Kidney (tissue), 14 donors: Measurements from ENCODE around the gene UPP1. TPM values are rescaled to one million over a fixed set of nuclear protein-coding genes. Genes with fewer than 3 reads are reported as not detected.
"Not testable (repeated sequence)": the region's sequence is repeated elsewhere in the genome, so short reads cannot be mapped to it uniquely, and the experiment has no call there.

Experiments
- DNase-seq, 5 donors: peaks; one replicate each; pipeline ENCODE4 v3.0.0-alpha.2; 2013 to 2020
- FAIRE-seq: peaks from 2 replicates; lab custom pipeline; 2012; peaks lifted over from hg19 to GRCh38; lab: Jason Lieb, UNC
- H3K27ac ChIP-seq, 2 donors: one replicate each; pipeline ENCODE4 v1.7.0; 2013; ENCODE audit warnings: low read depth in 2 of 2, low read length in 2 of 2, inconsistent platforms in 1 of 2
- H3K27me3 ChIP-seq: one replicate; pipeline ENCODE4 v1.7.1; 2013; ENCODE audit warnings: low read length, inconsistent platforms; ENCODE audit not compliant: control insufficient read depth, insufficient read depth
- H3K36me3 ChIP-seq, 3 donors: one replicate each; pipeline versions ENCODE4 v1.7.0 to v1.7.1; 2013; ENCODE audit warnings: low read length in 3 of 3, control low read depth in 1 of 3, inconsistent platforms in 1 of 3; ENCODE audit not compliant: insufficient read depth in 3 of 3, control insufficient read depth in 2 of 3
- H3K4me1 ChIP-seq, 3 donors: one replicate each; pipeline versions ENCODE4 v1.7.0 to v1.7.1; 2013; ENCODE audit warnings: low read length in 3 of 3, inconsistent platforms in 1 of 3, low read depth in 1 of 3; ENCODE audit not compliant: control insufficient read depth in 2 of 3, insufficient read depth in 2 of 3
- H3K4me3 ChIP-seq, 3 donors: one replicate each; pipeline versions ENCODE4 v1.7.0 to v1.8.1; 2013; ENCODE audit warnings: low read length in 3 of 3, control low read depth in 1 of 3, inconsistent platforms in 1 of 3
- H3K9ac ChIP-seq, 3 donors: one replicate each; pipeline versions ENCODE4 v1.7.0 to v1.7.1; 2013; ENCODE audit warnings: low read length in 3 of 3, control low read depth in 1 of 3, inconsistent platforms in 1 of 3
- H3K9me3 ChIP-seq, 3 donors: one replicate each; pipeline versions ENCODE4 v1.7.0 to v1.7.1; 2013; ENCODE audit warnings: low read length in 3 of 3, control low read depth in 1 of 3, inconsistent platforms in 1 of 3; ENCODE audit not compliant: control insufficient read depth in 2 of 3, insufficient read depth in 1 of 3
- intact Hi-C: fragments of 100-400 bp; cut with DNase I; formaldehyde crosslinking; loops from one replicate; pipeline ENCODE4 v1.11.1; 2022
- polyA plus RNA-seq: library from polyadenylated mRNA; stranded (reverse); fragments of 350-450 nt; fragmentation: Illumina TruSeq; extraction: RNeasy Lipid Tissue Mini Kit (QIAGEN cat#74804); gene quantifications from one replicate; pipeline ENCODE4 v1.2.3, GENCODE V29; 2014; ENCODE audit warnings: low read depth, low replicate concordance; ENCODE audit not compliant: insufficient read depth
- total RNA-seq: library from RNA; stranded (reverse); fragmentation: NEBNext Ultra II Directional; extraction: Animal tissue kit (Norgen Biotek cat#: 25700); gene quantifications from one replicate; pipeline ENCODE4 v1.2.1, GENCODE V29; 2021
- TF ChIP-seq, protein P1 (sequence below): IDR thresholded peaks from 3 replicates; pipeline ENCODE4 v1.5.1; 2012; ENCODE audit warnings: mild to moderate bottlenecking, moderate library complexity, borderline replicate concordance; ENCODE audit not compliant: insufficient read depth; ENCODE audit errors: extremely low read depth
- donor health status: control.
- donor health status: control.
- donor health status: control.
- donor health status: control.
- donor health status: control.
- donor health status: DM: yes; HTN: yes; CAD: no.
- donor health status: Normal renal cell carcinoma (clear cell type).

Gene UPP1
- total and polyA plus RNA-seq, 2 donors from 2014 or later = 36.4 to 76.1 TPM

- Histone ChIP-seq H3K36me3 (no peaks in the 10 kb centered on the region), H3K27ac (no peak overlapping the region), H3K4me3 (no peak overlapping the region), H3K27me3 (no peaks in the 10 kb centered on the region), H3K9me3 (no peaks in the 10 kb centered on the region), H3K4me1 (no peaks in the 10 kb centered on the region), H3K9ac (no peak overlapping the region)
- TF ChIP-seq, protein P1, sequence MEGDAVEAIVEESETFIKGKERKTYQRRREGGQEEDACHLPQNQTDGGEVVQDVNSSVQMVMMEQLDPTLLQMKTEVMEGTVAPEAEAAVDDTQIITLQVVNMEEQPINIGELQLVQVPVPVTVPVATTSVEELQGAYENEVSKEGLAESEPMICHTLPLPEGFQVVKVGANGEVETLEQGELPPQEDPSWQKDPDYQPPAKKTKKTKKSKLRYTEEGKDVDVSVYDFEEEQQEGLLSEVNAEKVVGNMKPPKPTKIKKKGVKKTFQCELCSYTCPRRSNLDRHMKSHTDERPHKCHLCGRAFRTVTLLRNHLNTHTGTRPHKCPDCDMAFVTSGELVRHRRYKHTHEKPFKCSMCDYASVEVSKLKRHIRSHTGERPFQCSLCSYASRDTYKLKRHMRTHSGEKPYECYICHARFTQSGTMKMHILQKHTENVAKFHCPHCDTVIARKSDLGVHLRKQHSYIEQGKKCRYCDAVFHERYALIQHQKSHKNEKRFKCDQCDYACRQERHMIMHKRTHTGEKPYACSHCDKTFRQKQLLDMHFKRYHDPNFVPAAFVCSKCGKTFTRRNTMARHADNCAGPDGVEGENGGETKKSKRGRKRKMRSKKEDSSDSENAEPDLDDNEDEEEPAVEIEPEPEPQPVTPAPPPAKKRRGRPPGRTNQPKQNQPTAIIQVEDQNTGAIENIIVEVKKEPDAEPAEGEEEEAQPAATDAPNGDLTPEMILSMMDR = no peak
- no peak for FAIRE-seq
- DNase-seq = no peak
- intact Hi-C loops = no loop called here
These were observed 29.0 kb downstream of the UPP1 start for GRCh38 chr7:48118041-48118440.

GRCh38 chr7:48120536-48120935 lies 31.5 kb downstream of the UPP1 start:
- DNase-seq, H3K9ac ChIP-seq, H3K36me3 ChIP-seq, H3K4me3 ChIP-seq, FAIRE-seq, H3K9me3 ChIP-seq, H3K27ac ChIP-seq, H3K27me3 ChIP-seq, intact Hi-C loops, H3K4me1 ChIP-seq: not testable (repeated sequence)

DNA sequence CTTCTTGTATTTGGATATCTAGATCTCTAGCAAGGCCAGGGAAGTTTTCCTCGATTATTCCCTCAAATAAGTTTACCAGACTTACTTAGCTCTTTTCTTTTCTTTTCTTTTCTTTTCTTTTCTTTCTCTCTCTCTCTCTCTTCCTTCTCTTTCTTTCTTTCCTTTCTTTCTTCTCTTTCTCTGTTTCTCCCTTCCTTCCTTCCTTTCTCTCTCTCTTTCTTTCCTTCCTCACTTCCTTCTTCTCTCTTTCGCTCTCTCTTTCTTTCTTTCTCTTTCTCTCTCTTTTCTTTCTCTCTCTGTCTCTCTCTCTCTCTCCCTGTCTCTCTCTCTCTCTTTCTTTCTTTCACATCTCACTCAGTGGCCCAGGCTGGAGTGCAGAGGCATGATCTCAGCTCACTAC lies 37.0 kb downstream of the UPP1 start:
- H3K4me3 ChIP-seq = no peak overlapping the region
- H3K4me1 ChIP-seq = no peaks in the 10 kb centered on the region
- DNase-seq = no peak
- no peak for FAIRE-seq
- no peak overlapping the region for H3K27ac ChIP-seq
- H3K9ac ChIP-seq = no peak overlapping the region
- TF ChIP-seq, protein P1 = no peak
- intact Hi-C loops = no loop called here
- H3K27me3 ChIP-seq = no peaks in the 10 kb centered on the region
- H3K36me3 ChIP-seq = no peaks in the 10 kb centered on the region
- peaks cover 0 to 3% (median 0%) of the 10 kb centered on the region in 3 donors for H3K9me3 ChIP-seq

GRCh38 chr7:48130658-48131108 lies 41.6 kb downstream of the UPP1 start:
- Histone ChIP-seq H3K9me3 (peaks cover 0 to 3% (median 0%) of the 10 kb centered on the region in 3 donors), H3K27ac (no peak overlapping the region), H3K36me3 (no peaks in the 10 kb centered on the region), H3K4me3 (no peak overlapping the region), H3K9ac (no peak overlapping the region), H3K4me1 (no peaks in the 10 kb centered on the region), H3K27me3 (no peaks in the 10 kb centered on the region)
- FAIRE-seq = no peak
- intact Hi-C loops = no loop called here
- TF ChIP-seq, protein P1 = no peak
- DNase-seq = no peak
